ENCODE results near the gene CCDC154. TPM values are rescaled to one million over a fixed set of nuclear protein-coding genes. Genes with fewer than 3 reads are reported as not detected.

Gene CCDC154
- total and polyA plus RNA-seq, 2 donors (not counting 3 experiments of a cell fraction or from before 2014, with no cell fraction given) = 0.65 to 0.75 TPM

- Histone ChIP-seq H3K27ac (ENCODE audit: insufficient read depth, low read depth, low read length) (no peak overlapping the region), H2AFZ (ENCODE audit: low read depth, low read length) (no peak overlapping the region)
These were observed 51.5 kb downstream of the CCDC154 start for GRCh38 chr16:1392826-1393225.

More at GRCh38 chr16:1392826-1393225, 51.5 kb downstream of the CCDC154 start:
- H3K9ac ChIP-seq (replicated peaks; ENCODE audit: extremely low read depth, insufficient read depth, low read length) = no peak overlapping the region
- DNase-seq (ENCODE audit: low read depth, low spot score) = no peak
- ChIA-PET POLR2A (no interaction called here), CTCF (interaction anchor here (1.3 kb wide), 1 partner anchor 29 kb away, joined by 4 read pairs; no protein-coding TSS in a partner anchor)
- H3K4me3 ChIP-seq (replicated peaks in 1 of 3; ENCODE audit: insufficient read depth in 1 of 3, low read depth in 1 of 3, low read length in 3 of 3) = no peak overlapping the region
- no peaks in the 10 kb centered on the region for H3K27me3 ChIP-seq (ENCODE audit: control insufficient read depth in 2 of 2, insufficient read depth in 2 of 2, low read length in 2 of 2)
- dilution Hi-C loops (cut with MboI; ENCODE audit: extremely low pct_ligation_motif_present, low sequenced_read_pairs) (no loop called here), intact Hi-C loops (cut with micrococcal nuclease) (no loop called here)
- peaks cover 0 to 22% of the 10 kb centered on the region in 2 experiments for H3K36me3 ChIP-seq (ENCODE audit: control insufficient read depth in 2 of 2, extremely low read depth in 1 of 2, insufficient read depth in 2 of 2, low read length in 2 of 2)
- H3K9me3 ChIP-seq (replicated peaks; ENCODE audit: control insufficient read depth, insufficient read depth, low read length) = no peaks in the 10 kb centered on the region
- TF ChIP-seq MAX (IDR thresholded peaks at IDR 0.05; ENCODE audit: insufficient read depth, insufficient read length) (no peak), GATA2 (IDR thresholded peaks at IDR 0.05; ENCODE audit: insufficient read depth, insufficient read length, low read depth, low read length) (no peak), CTCF (IDR thresholded peaks at IDR 0.05; ENCODE audit: extremely low read depth in 1 of 2, insufficient read depth in 1 of 2, low read depth in 1 of 2, low read length in 2 of 2) (no peak), FOS (IDR thresholded peaks at IDR 0.05; ENCODE audit: borderline replicate concordance, insufficient read depth, low read length) (no peak), MYC (IDR thresholded peaks at IDR 0.05; ENCODE audit: low read depth, low read length) (no peak), JUN (IDR thresholded peaks at IDR 0.05; ENCODE audit: borderline replicate concordance, insufficient read depth, insufficient read length, low read depth) (no peak)
- no peak for FAIRE-seq
- no peaks in the 10 kb centered on the region for H3K9me1 ChIP-seq (replicated peaks; ENCODE audit: control insufficient read depth, extremely low read depth, insufficient read depth, low read length)
- BruUV-seq (replicated peaks) = no TSS peak
- no peaks in the 10 kb centered on the region for H3K4me1 ChIP-seq (ENCODE audit: control insufficient read depth, extremely low read depth, insufficient read depth, low read length)
- H4K20me1 ChIP-seq (replicated peaks; ENCODE audit: control insufficient read depth, extremely low read depth, insufficient read depth, low read length) = no peaks in the 10 kb centered on the region
- H3K4me2 ChIP-seq (ENCODE audit: insufficient read depth, low read length) = no peak overlapping the region
- H3K79me2 ChIP-seq (ENCODE audit: control insufficient read depth, insufficient read depth, low read length) = no peaks in the 10 kb centered on the region

Measured in endothelial cell of umbilical vein (primary cell).